Stimulated activated naive CD8-positive, alpha-beta T cell treated with anti-CD3 and anti-CD28 coated beads, Interleukin-15, Interleukin-2, amounts not matched to agents 100 ng/mL and 50 ng/mL, for 24 hours (primary cell): ENCODE data around the gene ZC3H6.
"Not testable (repeated sequence)": the region's sequence is repeated elsewhere in the genome, so short reads cannot be mapped to it uniquely, and the experiment has no call there.

ENCODE experiments used
- H3K27ac Mint-ChIP-seq: one replicate; pipeline ENCODE4 v1.8.0; 2021; ENCODE audit warnings: mild to moderate bottlenecking, mixed read lengths
- H3K27me3 Mint-ChIP-seq: one replicate; pipeline ENCODE4 v1.8.0; 2021; ENCODE audit warnings: mixed read lengths
- H3K36me3 Mint-ChIP-seq: one replicate; pipeline ENCODE4 v1.8.0; 2021; ENCODE audit warnings: low read depth, mixed read lengths
- H3K4me1 Mint-ChIP-seq: one replicate; pipeline ENCODE4 v1.8.0; 2021; ENCODE audit warnings: low read depth, mixed read lengths
- H3K4me3 Mint-ChIP-seq: one replicate; pipeline ENCODE4 v1.8.0; 2021; ENCODE audit warnings: mild to moderate bottlenecking, mixed read lengths
- H3K9me3 Mint-ChIP-seq: one replicate; pipeline ENCODE4 v1.8.0; 2021; ENCODE audit warnings: mixed read lengths

The ZC3H6 gene

DNA sequence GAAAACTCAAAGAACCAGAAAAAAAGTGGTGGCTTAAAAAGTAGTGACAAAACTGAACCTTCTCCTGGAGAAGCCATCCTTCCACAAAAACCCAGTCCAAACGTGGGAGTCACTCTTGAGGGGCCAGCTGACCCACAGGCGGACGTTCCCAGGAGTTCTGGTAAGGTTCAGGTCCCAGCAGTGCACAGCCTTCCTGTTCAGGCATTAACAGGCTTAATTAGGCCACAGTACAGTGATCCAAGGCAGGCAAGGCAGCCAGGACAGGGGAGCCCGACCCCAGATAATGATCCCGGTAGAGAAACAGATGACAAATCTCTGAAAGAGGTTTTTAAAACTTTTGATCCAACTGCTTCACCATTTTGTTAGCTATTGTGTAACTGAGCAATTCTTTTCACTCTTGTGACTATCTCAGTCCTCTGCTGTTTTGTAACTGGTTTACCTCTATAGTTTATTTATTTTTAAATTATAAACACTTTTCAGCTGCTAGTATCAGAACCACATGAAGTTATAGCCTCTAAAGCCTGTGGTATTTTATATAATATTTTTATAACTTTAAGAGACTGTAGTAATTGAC, 56.8 kb downstream of the ZC3H6 start:
- Mint-ChIP-seq H3K9me3 (no peaks in the 10 kb centered on the region), H3K4me3 (no peak overlapping the region), H3K36me3 (peaks cover 15% of the 10 kb centered on the region), H3K27me3 (no peaks in the 10 kb centered on the region), H3K27ac (no peak overlapping the region), H3K4me1 (no peaks in the 10 kb centered on the region)

DNA sequence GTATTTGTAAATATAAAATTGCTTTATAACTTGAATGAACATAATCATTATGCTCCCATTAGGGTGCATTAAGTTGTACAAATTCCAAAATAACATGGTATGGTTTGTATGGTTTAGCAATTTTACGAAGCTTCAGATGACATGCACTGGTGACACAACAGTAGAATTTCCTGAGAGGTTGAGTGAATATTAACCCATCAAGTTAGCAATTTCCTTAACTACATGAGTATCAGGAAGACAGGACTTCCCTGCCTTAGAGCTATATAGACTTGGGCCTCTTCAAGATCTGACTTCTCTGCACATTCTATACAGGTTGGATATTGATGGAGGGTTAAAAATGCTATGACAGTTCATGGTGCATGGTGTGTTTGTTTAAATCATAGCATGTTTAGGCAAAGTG, 60.2 kb downstream of the ZC3H6 start:
- H3K27me3 Mint-ChIP-seq, result no peaks in the 10 kb centered on the region
- H3K9me3 Mint-ChIP-seq, result no peaks in the 10 kb centered on the region
- H3K4me3 Mint-ChIP-seq, result no peak overlapping the region
- peaks cover 8% of the 10 kb centered on the region for H3K36me3 Mint-ChIP-seq
- no peaks in the 10 kb centered on the region for H3K4me1 Mint-ChIP-seq
- H3K27ac Mint-ChIP-seq, result no peak overlapping the region

- no peaks in the 10 kb centered on the region for H3K9me3 Mint-ChIP-seq
- H3K4me3 Mint-ChIP-seq, result no peak overlapping the region
- H3K4me1 Mint-ChIP-seq, result peaks cover 4% of the 10 kb centered on the region
- H3K27me3 Mint-ChIP-seq, result no peaks in the 10 kb centered on the region
- no peak overlapping the region for H3K27ac Mint-ChIP-seq
- H3K36me3 Mint-ChIP-seq, result no peaks in the 10 kb centered on the region
Observed at GRCh38 chr2:112339986-112340385, 64.6 kb downstream of the ZC3H6 start.

DNA sequence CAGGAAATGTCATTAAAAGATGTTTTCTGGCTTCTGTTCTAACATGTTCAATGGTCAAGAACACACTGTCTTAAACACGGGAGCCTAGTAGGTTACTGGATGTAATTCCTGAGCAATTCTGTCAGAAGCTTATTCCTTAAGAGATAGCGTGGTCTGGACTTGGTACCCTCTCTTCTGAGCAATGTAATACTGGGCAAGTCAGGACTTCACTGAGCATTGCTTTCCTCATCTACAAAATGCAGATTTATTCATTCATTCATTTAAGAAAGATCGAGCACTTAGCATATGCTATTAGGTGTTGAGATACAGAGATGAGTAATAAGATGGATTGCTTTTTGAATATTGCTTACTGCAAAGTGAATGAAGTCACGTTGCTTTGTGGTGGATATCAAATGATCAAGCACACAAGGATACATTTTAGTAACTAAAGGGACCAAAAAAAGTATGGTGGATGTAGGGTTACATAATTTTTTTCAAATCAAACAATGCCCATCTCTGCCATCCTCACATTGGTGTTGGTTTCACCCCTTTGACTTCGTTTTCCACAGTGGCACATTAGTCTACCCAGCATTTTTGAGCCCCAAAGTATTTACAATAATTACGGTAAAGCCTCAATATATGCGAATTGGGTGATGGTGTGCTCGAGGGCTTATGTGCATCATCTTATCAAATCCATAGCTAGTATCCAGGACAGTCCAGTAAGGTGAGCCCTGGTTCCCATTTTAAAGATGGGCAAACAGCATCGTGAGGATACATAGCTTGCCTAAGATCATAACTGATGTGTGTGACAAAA, 65.3 kb downstream of the ZC3H6 start:
- no peaks in the 10 kb centered on the region for H3K9me3 Mint-ChIP-seq
- H3K27ac Mint-ChIP-seq, result no peak overlapping the region
- H3K4me3 Mint-ChIP-seq, result no peak overlapping the region
- H3K27me3 Mint-ChIP-seq, result no peaks in the 10 kb centered on the region
- H3K4me1 Mint-ChIP-seq, result peaks cover 4% of the 10 kb centered on the region
- no peaks in the 10 kb centered on the region for H3K36me3 Mint-ChIP-seq

GRCh38 chr2:112342067-112342550, 66.7 kb downstream of the ZC3H6 start:
- no peak overlapping the region for H3K27ac Mint-ChIP-seq
- no peaks in the 10 kb centered on the region for H3K36me3 Mint-ChIP-seq
- no peaks in the 10 kb centered on the region for H3K9me3 Mint-ChIP-seq
- H3K4me3 Mint-ChIP-seq, result no peak overlapping the region
- no peaks in the 10 kb centered on the region for H3K27me3 Mint-ChIP-seq
- peaks cover 4% of the 10 kb centered on the region for H3K4me1 Mint-ChIP-seq

DNA sequence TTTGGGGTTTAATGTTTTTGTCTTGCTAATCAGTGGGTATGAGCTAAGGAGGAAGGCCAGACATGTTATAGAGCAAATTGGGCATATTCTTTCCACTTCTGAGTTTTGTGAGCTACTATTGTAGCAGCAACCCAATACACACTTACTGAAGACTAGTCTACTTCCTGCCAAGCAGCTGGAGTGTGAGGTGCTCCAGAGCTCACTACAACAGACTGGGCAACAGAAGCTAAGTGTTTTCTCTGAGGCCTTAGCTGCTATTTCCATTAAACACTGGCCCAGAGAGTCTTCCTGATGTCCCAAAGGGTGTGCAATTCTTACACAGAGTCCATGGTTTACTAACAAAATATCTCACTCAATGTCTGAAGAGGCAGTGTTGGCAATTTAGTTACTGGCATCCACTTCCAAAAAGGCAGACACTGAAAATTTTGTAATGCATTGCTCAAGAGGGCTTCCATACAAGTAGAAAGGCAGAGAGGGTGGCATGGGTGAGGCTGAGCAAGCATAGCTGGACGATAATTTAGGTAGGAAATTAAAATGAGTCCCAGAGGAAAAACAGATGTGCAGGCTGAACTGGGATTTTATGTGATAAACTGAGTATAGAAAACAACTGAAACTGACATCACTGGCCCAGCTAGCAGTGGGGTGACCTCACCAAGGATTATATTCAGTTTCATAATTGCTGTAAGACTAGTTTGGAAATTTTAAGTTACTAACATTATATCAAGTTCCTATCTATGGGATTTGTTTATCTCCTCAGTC, 68.6 kb downstream of the ZC3H6 start:
- H3K27ac Mint-ChIP-seq, result no peak overlapping the region
- no peaks in the 10 kb centered on the region for H3K36me3 Mint-ChIP-seq

GRCh38 chr2:112345030-112346027, 69.9 kb downstream of the ZC3H6 start:
- H3K36me3 Mint-ChIP-seq, result no peaks in the 10 kb centered on the region
- H3K27me3 Mint-ChIP-seq, result no peaks in the 10 kb centered on the region
- no peak overlapping the region for H3K27ac Mint-ChIP-seq
- H3K9me3 Mint-ChIP-seq, result no peaks in the 10 kb centered on the region
- H3K4me1 Mint-ChIP-seq, result peaks cover 4% of the 10 kb centered on the region
- no peak overlapping the region for H3K4me3 Mint-ChIP-seq

More for the DNA sequence above, 68.6 kb downstream of the ZC3H6 start:
- Mint-ChIP-seq H3K4me1 (peaks cover 4% of the 10 kb centered on the region), H3K27me3 (no peaks in the 10 kb centered on the region), H3K4me3 (no peak overlapping the region), H3K9me3 (no peaks in the 10 kb centered on the region)

GRCh38 chr2:112352292-112352691, 76.9 kb downstream of the ZC3H6 start:
- H3K9me3 Mint-ChIP-seq, H3K4me1 Mint-ChIP-seq: not testable (repeated sequence)

DNA sequence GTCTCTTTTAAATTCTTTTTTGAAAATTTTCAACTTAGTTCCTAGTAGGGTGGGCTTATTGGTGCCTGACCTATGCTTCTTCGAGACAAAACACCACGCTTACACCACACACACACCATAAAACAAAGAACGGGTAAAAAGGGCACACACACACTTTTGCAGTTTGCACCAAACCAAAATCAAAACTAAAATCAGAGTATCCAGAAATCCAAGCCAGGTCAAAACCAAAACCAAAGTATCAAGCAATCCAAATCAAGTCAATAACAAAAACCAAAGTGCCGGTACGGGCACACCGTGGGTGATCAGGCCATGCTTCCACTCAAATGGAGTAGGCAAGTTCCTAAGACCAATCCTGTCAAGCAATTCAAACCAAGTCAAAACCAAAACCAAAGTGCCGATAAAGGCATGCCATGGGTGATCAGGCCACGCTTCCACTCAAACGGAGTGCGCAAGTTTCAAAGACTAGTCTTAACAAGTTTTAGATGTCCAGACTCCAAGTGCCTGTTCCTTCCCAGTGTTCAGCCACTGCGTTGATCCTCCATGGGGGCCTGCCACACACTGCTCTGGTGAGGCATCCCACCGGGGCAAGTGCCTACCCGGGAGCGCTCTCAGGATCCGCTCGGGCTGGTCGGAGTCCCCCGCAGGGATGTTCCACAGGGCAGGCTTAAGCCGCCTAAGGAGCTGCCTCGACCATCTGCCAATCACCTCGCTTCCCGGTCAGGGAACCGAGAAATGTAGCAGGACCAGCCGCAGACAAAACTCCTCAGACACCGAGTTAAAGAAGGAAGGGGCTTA, 77.6 kb downstream of the ZC3H6 start:
- not testable (repeated sequence) for H3K36me3 Mint-ChIP-seq, H3K4me3 Mint-ChIP-seq, H3K4me1 Mint-ChIP-seq, H3K27me3 Mint-ChIP-seq, H3K9me3 Mint-ChIP-seq, H3K27ac Mint-ChIP-seq

More at GRCh38 chr2:112352292-112352691, 76.9 kb downstream of the ZC3H6 start:
- not testable (repeated sequence) for H3K4me3 Mint-ChIP-seq, H3K27me3 Mint-ChIP-seq, H3K36me3 Mint-ChIP-seq
- H3K27ac Mint-ChIP-seq, result peak overlapping the region; percentile 21

- not testable (repeated sequence) for H3K9me3 Mint-ChIP-seq, H3K4me1 Mint-ChIP-seq, H3K36me3 Mint-ChIP-seq, H3K27ac Mint-ChIP-seq, H3K27me3 Mint-ChIP-seq, H3K4me3 Mint-ChIP-seq
Observed at GRCh38 chr2:112354335-112354734, 78.9 kb downstream of the ZC3H6 start.

GRCh38 chr2:112360055-112360454, 84.7 kb downstream of the ZC3H6 start:
- H3K4me3 Mint-ChIP-seq, H3K27me3 Mint-ChIP-seq, H3K9me3 Mint-ChIP-seq, H3K36me3 Mint-ChIP-seq, H3K27ac Mint-ChIP-seq, H3K4me1 Mint-ChIP-seq: not testable (repeated sequence)
